Type B pancreatic cell (in vitro differentiated cells): ENCODE results near the gene TRAPPC10. TPM values are rescaled to one million over a fixed set of nuclear protein-coding genes. Genes with fewer than 3 reads are reported as not detected.

Source experiments
- DNase-seq: peaks from one replicate; pipeline ENCODE4 v3.0.0; 2021; ENCODE audit warnings: mixed read lengths; ENCODE audit not compliant: unreplicated experiment; ENCODE audit errors: extremely low spot score
- H3K27ac Mint-ChIP-seq: 2 replicates; pipeline ENCODE4 v1.8.0; 2021; ENCODE audit warnings: mild to moderate bottlenecking, mixed read lengths
- H3K27me3 Mint-ChIP-seq: 2 replicates; pipeline ENCODE4 v1.8.0; 2021; ENCODE audit warnings: mixed read lengths
- H3K36me3 Mint-ChIP-seq: 2 replicates; pipeline ENCODE4 v1.8.0; 2021; ENCODE audit warnings: mixed read lengths
- H3K4me1 Mint-ChIP-seq: one replicate; pipeline ENCODE4 v1.8.0; 2021; ENCODE audit warnings: mixed read lengths; ENCODE audit not compliant: unreplicated experiment
- H3K4me3 Mint-ChIP-seq: 2 replicates; pipeline ENCODE4 v1.8.0; 2021; ENCODE audit warnings: mild to moderate bottlenecking, mixed read lengths
- H3K9me3 Mint-ChIP-seq: 2 replicates; pipeline ENCODE4 v1.8.0; 2021; ENCODE audit warnings: mixed read lengths
- long read RNA-seq: library from polyadenylated mRNA; unstranded; transcript quantifications from one replicate; pipeline ENCODE4 v2.0.0, GENCODE V29; 2020
- total RNA-seq: library from RNA; stranded (reverse); gene quantifications from 2 replicates; pipeline ENCODE4 v1.2.1, GENCODE V29; 2021; ENCODE audit warnings: low replicate concordance
- TF ChIP-seq, protein P1 (sequence below): fragments of 200-600 bp; sonication (generic); conservative IDR thresholded peaks from 2 replicates; pipeline ENCODE4 v1.5.0; 2021; ENCODE audit warnings: antibody characterized with exemption, mild to moderate bottlenecking

TRAPPC10 gene, protein sequence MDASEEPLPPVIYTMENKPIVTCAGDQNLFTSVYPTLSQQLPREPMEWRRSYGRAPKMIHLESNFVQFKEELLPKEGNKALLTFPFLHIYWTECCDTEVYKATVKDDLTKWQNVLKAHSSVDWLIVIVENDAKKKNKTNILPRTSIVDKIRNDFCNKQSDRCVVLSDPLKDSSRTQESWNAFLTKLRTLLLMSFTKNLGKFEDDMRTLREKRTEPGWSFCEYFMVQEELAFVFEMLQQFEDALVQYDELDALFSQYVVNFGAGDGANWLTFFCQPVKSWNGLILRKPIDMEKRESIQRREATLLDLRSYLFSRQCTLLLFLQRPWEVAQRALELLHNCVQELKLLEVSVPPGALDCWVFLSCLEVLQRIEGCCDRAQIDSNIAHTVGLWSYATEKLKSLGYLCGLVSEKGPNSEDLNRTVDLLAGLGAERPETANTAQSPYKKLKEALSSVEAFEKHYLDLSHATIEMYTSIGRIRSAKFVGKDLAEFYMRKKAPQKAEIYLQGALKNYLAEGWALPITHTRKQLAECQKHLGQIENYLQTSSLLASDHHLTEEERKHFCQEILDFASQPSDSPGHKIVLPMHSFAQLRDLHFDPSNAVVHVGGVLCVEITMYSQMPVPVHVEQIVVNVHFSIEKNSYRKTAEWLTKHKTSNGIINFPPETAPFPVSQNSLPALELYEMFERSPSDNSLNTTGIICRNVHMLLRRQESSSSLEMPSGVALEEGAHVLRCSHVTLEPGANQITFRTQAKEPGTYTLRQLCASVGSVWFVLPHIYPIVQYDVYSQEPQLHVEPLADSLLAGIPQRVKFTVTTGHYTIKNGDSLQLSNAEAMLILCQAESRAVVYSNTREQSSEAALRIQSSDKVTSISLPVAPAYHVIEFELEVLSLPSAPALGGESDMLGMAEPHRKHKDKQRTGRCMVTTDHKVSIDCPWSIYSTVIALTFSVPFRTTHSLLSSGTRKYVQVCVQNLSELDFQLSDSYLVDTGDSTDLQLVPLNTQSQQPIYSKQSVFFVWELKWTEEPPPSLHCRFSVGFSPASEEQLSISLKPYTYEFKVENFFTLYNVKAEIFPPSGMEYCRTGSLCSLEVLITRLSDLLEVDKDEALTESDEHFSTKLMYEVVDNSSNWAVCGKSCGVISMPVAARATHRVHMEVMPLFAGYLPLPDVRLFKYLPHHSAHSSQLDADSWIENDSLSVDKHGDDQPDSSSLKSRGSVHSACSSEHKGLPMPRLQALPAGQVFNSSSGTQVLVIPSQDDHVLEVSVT
- total RNA-seq, result 33.7 and 37.0 TPM in 2 replicates
- long read RNA-seq, partial matches to known transcripts, result 2 of 6 reads
- long read RNA-seq, other reads (novel, unspliced or antisense), result 4 of 6 reads

DNA sequence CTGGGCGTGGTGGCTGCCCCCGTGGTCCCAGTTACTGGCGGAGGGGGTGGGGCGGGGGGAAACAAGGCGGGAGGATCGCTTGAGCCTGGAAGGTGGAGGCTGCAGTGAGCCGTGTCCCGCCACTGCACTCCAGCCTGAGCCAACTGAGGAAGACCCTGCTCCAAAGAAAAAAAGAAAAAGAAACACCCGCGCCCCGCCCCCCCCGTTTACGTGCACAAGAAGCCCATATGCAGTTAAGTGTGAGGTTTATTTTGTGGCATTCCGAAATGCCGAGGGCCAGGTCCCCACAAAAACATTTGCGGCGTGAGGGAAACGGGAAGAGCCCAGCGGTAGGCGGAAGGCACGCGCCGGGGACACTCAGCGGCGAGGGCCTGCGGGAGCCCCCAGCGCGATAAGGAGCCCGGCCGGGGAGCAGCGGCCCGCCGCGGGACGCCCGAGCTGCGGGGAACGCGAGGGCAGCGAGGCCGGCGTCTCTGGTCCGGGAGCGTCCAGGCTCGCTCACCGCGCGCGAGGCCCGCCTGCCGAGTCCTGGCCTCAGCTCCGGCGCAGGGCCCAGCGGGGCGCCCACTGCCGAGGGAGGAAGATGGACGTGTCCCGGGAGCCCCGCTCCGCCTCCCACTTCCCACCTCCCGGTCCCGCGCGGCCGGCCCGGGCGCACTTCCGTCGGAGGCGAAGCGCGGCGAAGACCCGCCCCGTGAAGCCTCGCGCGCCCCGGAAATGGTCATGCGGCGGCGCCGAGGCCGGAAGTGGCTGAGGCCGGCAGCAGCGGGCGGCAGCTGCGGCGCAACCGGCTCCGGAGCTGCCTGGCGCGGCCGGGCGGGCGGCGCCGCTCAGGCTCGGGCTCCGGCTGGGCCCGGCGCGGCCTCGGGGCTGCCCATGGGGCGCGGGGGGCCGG lies at the start of gene TRAPPC10:
Gene TRAPPC10 (plus strand): TSS at position 731 of the 895 bp plus-strand sequence. CDS start 185 bp downstream, outside the sequence.
- Mint-ChIP-seq H3K4me3 (peak within 1 kb of the TSS; percentile 94), H3K4me1 (peaks cover 43% of the 10 kb centered on the region), H3K27me3 (no peaks in the 10 kb centered on the region), H3K9me3 (no peaks in the 10 kb centered on the region), H3K27ac (peak within 1 kb of the TSS; percentile 96), H3K36me3 (no peaks in the 10 kb centered on the region)
- DNase-seq, result peak; percentile 84
- TF ChIP-seq, protein P1, sequence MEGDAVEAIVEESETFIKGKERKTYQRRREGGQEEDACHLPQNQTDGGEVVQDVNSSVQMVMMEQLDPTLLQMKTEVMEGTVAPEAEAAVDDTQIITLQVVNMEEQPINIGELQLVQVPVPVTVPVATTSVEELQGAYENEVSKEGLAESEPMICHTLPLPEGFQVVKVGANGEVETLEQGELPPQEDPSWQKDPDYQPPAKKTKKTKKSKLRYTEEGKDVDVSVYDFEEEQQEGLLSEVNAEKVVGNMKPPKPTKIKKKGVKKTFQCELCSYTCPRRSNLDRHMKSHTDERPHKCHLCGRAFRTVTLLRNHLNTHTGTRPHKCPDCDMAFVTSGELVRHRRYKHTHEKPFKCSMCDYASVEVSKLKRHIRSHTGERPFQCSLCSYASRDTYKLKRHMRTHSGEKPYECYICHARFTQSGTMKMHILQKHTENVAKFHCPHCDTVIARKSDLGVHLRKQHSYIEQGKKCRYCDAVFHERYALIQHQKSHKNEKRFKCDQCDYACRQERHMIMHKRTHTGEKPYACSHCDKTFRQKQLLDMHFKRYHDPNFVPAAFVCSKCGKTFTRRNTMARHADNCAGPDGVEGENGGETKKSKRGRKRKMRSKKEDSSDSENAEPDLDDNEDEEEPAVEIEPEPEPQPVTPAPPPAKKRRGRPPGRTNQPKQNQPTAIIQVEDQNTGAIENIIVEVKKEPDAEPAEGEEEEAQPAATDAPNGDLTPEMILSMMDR, result no peak

GRCh38 chr21:43965911-43966585 lies 46.1 kb upstream of the TRAPPC10 start:
- Mint-ChIP-seq H3K4me1 (peaks cover 17% of the 10 kb centered on the region), H3K27ac (no peak overlapping the region), H3K4me3 (no peak overlapping the region), H3K27me3 (no peaks in the 10 kb centered on the region), H3K36me3 (peaks cover 15% of the 10 kb centered on the region), H3K9me3 (peaks cover 5% of the 10 kb centered on the region)
- TF ChIP-seq, protein P1, result no peak
- DNase-seq, result no peak

- TF ChIP-seq, protein P1, result no peak
- H3K4me1 Mint-ChIP-seq, result peaks cover 13% of the 10 kb centered on the region
- no peak overlapping the region for H3K27ac Mint-ChIP-seq
- peaks cover 10% of the 10 kb centered on the region for H3K36me3 Mint-ChIP-seq
- no peak overlapping the region for H3K4me3 Mint-ChIP-seq
- no peak for DNase-seq
- H3K9me3 Mint-ChIP-seq, result peaks cover 5% of the 10 kb centered on the region
- H3K27me3 Mint-ChIP-seq, result no peaks in the 10 kb centered on the region
These were observed 45.1 kb upstream of the TRAPPC10 start for GRCh38 chr21:43966946-43967512.

DNA sequence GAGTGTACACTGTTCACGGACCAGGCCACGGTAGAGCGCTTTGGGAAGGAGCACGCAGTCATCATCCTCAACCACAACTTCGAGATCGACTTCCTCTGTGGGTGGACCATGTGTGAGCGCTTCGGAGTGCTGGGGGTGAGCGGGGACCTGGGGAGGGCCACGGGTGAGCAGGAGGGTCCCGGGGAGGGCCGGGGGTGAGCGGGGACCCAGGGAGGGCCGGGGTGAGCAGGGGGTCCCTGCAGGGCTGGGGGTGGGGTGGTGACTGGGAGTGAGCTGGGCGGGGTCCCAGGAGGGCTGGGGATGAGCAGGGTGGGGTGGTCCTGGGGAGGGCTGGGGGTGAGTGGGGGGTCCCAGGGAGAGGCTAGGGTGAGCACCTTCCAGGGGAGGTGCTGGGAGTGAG lies 44.1 kb upstream of the TRAPPC10 start:
- Mint-ChIP-seq H3K4me1 (peaks cover 6% of the 10 kb centered on the region), H3K27me3 (no peaks in the 10 kb centered on the region), H3K4me3 (no peak overlapping the region), H3K27ac (no peak overlapping the region), H3K9me3 (peaks cover 2% of the 10 kb centered on the region), H3K36me3 (peaks cover 7% of the 10 kb centered on the region)
- DNase-seq, result no peak
- TF ChIP-seq, protein P1, result no peak
